SW 1271 (cell line): Measurements from ENCODE around the gene ADAMTS12.

Experiments used
- DNase-seq, 2 experiments: peaks; one replicate each; lab custom pipeline; 2025; lab: John Stamatoyannopoulos, UW

The ADAMTS12 gene

DNA sequence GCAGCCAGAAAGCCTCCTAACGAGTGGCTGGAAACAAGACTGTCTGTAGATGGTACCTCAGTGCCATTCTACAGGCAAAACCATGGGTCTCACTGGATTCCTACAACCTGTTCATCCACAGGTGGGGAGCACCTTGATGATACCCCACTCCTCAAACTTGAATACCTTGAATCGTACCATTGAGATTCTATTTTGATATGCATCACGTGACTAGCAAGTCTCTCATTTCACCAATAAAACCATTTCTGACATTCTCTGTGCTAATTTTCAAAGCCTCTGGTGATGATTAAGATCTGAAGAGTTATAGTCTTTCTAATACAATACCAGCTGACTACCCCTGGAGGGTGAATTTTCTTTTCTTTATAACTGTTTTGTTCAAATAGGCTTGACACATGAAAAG lies 188.9 kb downstream of the ADAMTS12 start:
- DNase-seq: no peak

- no peak for DNase-seq
Measured at GRCh38 chr5:33701951-33702350, 189.8 kb downstream of the ADAMTS12 start.

GRCh38 chr5:33701251-33701650 lies 190.5 kb downstream of the ADAMTS12 start:
- no peak for DNase-seq

DNA sequence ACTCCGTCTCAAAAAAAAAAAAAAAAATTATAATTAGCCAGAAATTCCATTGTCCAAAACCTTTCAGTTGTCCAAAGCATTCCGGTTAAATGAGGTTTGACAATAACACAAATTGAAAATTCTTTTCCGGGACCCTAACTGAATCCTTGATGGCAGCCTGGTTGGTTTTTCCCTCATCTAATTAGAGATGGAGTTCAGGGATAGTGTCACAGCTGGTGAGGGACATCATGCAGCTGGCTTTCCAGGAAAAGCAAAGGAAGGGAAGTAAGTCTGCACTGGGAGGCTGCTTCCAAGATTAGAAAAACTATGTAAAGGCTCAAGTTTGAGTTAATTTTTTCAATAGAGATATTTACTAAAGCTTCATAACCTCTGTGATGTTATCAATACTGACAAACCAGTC lies 195.4 kb downstream of the ADAMTS12 start:
- DNase-seq: no peak

DNA sequence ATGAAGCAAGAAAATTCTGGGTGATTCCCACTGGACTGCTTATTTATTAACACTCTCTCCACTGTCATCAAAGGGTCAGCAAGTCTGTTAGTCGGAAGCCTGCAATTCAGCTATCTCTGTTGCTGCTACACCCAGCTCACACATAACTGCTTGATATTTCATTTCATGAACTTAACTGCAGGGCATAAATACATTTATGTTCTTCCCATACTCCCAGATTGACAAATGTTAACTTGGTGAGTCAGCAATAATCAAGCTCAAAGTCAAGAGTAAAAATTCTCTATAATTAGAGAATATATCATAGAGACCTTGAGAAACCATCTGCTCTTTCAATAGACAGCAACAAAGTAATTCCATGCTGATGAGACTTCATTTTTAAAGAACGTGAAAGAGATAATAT lies 198.8 kb downstream of the ADAMTS12 start:
- DNase-seq: no peak

DNA sequence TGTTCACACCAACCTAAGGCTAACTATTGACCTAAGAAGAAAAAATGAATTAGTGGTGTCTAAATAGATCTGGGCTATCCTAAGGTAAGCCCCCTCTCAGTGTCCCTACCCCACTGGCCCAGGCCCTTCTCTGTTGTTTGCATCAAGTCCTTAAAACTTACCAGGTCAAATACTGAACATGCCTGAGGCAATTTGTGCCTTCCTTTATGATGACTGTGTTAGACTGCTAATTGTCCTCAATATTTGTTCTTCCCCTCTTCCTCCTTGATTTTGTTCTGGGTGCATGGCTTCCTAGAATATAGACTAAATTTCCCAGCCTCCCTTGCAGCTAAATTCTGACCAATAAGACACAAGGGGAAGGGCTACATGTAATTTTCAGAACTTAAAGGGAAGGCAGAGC lies 199.9 kb downstream of the ADAMTS12 start:
- DNase-seq: no peak

DNA sequence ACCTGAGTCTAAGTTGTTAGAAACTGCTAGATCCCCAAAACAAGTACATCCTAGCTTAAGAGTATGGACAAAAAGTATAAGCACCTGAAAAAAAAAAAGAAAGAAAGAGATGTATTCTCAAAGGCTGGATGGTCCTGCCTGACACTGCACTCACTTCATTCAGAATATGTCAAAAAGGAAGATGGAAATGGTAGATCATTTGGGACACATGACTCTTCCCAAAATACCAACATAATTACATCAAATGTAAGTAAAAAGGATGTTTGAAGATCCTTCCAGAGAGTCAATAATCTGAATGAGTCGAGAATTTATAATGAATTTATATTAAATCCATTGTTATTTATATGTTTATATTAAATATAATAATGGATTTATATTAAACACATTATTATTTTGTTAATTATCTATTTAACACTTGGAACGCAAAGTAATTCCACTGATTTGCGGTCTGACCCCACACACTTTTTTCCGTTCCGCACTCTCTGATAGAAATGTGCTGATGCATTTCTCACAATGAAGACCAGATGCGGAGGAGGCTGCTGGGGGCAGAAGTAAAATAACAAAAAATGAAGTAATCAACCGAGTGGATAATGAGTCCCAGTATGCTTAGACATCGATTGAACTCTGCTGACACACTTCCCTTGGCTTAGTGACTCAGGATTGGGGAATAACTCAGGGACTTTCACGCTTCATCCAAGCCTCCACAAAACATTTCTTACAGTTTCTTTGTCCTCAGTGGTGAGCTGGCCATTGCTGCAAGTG lies 201.2 kb downstream of the ADAMTS12 start:
- DNase-seq: no peak

GRCh38 chr5:33688526-33688925 lies 203.3 kb downstream of the ADAMTS12 start:
- no peak for DNase-seq

GRCh38 chr5:33688066-33688465 lies 203.7 kb downstream of the ADAMTS12 start:
- no peak for DNase-seq

DNA sequence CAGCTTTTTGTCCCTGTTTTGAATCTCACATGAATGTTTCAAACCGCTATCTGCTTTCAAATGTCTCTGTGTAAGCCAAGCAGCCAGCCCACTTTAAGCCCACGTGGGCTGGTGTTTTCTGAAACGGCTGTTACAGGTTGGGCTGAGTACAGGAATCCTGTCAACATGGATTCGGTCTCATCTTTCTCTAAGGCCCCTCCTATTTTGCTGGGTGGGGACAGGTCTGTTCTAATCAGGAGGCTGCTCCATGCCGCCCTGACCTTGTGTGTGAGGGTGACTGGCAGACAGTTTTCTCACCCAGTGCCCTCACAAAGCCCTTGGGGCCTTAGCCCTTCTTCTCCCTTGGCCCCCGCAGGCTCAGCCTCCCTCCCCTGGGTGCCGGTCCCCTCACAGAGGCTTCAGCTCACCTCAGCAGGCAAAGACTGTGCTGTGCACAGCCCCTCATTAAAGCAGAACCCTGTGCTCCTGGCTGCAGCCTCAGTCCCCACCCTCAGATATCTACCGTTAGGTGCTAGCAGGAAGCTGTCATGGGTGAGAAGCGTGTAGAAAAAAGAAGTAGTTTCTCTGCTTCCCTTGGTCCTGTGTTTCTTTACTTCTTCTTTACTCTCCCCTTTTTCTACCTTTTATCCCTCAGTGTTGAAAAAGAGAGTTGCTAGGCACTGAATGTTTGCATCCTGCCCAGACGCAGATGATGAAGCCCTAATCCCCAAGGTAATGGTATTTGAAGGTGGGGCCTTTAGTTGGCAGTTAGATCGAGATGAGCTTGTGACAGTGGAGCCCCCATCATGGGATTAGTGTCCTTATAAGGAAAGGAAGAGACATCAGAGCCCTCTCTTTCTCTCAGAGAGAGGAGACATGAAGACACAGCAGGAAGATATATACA lies 205.7 kb downstream of the ADAMTS12 start:
- DNase-seq: no peak

DNA sequence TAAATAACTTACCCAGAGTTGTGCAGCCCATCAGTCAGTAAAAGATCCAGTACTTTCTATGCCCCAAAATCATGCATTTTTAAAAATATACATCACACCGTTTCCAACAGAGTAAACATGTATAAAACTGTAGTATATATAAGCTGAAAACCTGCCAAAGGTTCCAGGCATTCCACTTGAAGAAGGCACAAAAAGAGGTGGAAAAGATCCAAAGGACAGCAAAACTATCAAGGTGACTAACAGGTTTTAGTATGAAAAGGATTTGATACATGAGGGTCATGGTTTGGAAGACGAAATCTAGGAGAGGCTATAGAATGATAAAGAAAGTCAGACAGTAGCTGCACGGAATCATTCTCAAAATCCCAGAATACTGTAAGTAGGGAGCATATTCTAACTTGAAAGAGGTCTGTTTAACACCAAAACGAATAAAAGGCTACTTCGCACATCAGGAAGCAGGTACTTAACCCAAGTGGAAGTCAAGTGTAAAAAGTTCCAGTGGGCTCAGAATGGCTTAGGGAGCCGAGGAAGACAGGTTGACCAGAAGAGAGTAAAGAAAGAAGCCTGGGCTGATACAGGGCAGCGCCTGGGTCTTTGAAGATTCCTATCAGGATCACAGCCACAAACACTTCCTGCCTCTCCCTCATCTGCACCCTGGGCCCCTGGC lies 207.2 kb downstream of the ADAMTS12 start:
- DNase-seq: no peak

- no peak for DNase-seq
Measured at GRCh38 chr5:33679791-33680190, 212.0 kb downstream of the ADAMTS12 start.

GRCh38 chr5:33675958-33676464 lies 215.8 kb downstream of the ADAMTS12 start:
- DNase-seq: no peak

- no peak for DNase-seq
Measured at GRCh38 chr5:33671700-33672291, 220.0 kb downstream of the ADAMTS12 start.

DNA sequence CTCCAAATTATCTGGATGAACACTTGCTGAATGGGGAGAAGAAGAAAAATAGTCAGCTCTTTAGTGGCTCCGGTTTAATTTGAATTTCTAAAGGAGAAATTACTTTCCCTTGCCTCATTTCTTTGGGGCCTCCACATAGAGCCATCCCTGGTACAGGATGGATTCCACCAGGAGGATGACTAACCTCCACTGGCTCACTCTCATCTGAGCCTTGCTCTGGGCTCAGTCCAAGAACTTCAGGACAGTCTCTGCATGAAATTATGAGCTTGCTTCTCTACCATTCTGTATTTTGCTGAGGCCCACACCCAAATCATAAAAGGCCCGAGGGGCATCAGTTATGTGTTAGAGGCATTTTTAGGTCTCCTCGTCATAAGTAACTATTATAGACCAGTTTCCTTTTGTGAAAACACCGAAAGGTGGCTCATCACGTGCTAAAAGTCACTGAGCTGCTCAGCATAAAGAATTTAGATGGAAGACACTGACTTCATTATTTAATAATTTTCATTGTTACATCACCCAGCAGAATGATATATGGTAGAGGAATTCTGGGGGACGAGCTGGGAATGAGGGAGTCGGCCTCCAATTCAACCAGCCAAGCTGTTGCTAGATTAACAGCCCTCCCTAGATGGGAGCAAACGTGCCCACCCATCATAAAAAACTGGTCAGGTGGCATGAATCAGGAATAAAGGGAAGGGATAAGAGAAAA lies 228.9 kb downstream of the ADAMTS12 start:
- DNase-seq: no peak

DNA sequence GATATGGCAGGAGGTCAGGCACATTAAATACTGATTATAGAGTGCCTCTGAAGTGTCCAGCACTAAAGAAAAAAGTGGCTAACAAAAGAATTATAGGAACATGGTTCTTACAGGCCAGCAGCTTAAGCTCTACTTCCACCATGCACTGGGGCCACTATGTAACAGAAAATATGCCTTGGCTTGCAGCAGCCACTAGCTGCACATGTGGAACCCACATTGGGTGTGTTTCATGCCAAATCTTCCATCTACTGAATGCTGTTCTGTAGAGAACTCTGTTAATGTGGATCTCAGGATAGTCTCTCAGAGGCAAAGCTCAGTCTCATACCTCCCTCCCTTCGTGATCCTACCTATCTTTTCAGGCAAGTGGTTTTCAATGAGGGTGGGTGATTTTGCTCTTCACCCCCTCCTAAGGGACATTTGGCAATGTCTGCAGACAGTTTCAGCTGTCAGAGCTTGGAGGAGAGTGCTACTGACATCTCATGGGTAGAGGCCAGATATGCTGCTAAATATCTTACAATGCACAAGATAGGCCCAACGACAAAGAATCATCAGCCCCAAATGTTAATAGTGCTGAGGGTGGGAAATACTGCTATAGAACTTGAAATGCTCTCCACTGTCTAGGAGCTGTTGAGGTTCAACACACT lies 232.1 kb downstream of the ADAMTS12 start:
- no peak for DNase-seq

DNA sequence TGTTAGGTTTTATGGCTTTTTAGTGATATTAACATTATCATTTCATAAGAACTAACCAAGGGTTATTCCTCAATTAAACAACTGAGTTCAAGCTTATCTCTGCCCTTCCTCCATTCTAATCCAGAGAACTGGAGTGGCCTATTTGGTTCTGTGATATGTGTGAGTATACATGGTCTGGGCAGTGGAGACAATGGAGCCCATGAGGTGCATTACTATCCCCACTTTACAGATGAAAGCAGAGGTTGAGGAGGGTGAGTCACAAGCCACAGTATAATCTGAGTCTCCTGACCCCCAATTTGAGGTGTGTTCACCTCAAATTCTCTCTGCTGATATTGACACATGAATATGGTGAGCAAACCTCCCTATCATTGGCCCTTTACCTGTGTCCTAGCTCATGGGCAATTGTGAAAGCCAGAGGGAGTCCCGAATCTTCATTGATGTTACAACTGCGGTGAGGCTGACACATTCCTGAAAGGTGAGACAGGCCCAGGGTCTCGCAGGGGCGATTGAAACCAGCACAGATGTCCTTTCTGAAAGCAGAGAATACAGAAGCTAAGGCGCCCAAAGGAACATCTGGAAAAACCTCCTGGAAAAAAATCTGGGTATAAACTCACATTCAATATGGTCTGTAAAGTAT lies 233.9 kb downstream of the ADAMTS12 start:
- no peak for DNase-seq

DNA sequence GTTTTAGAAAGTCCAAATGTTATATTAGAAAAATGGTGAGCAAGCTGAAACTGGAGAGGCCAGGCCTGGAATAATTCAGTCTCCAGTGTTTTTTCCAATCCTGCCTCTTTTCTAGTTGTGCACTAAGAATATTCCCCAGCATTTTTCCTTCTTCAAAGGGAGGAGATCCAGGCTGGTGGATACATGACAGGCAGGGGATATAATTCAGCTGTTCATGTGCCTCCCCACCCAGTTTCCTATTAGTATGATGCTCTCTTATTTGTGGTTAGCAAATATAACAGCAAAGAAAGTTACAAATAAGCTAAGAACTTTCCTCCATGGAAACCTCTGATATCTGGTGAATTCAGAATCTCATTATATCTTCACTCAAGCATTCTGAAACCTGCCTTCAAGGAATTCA lies 234.6 kb downstream of the ADAMTS12 start:
- DNase-seq: no peak

DNA sequence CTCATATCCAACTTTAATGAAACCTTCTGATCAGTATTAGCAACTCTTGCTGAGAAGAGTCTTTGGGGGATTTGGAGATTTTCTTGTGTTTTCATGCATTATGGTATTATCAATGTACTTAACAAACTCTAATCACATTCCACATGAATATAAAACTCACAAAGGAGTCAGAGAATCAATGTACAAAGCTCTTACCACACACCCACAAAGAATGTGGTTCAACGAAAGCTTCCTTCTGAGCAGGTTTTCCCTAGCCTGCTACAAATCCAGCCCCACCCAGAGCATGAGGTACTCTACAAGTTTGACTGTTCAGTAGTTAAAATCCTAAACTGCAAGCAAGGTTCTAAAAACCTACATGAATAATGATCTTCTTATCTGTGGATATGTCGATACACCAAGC lies 240.9 kb downstream of the ADAMTS12 start:
- DNase-seq: no peak
